ENCODE results near the gene ZNF3.

GRCh38 chr7:100044718-100045117 is 36.8 kb downstream of the ZNF3 start:
- TF ChIP-seq CTCF (IDR thresholded peaks at IDR 0.05) = peak; percentile 4
- TF ChIP-seq EZH2 (IDR thresholded peaks at IDR 0.05) = no peak
